CD4-positive, alpha-beta T cell treated with Interleukin-2 at 100 ng/mL for 4 hours (primary cell): ENCODE results near the gene STOX1.
"Not testable (repeated sequence)": the region's sequence is repeated elsewhere in the genome, so short reads cannot be mapped to it uniquely, and the experiment has no call there.

Experiments
- DNase-seq: peaks from one replicate; pipeline ENCODE4 v3.0.0-alpha.2; 2020; ENCODE audit warnings: low spot score

Gene STOX1

DNA sequence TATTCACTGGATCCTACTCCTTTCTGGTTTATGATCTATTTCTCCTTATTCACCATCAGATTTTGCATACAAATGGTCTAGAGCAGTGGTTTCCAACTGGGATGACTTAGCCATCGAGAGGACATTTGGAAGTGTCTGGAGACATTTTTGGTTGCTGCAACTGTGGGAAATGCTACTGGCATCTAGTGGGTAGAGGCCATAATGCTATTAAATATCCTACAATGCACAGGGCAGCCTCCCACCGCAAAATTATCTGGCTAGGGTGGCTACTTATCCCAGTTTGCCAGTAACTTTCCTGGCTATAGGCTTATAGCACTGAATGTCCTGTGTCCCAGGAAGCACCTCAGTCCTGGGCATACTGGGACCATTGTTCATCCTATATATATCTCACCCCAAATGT is 52.3 kb downstream of the STOX1 start:
- DNase-seq: no peak

- no peak for DNase-seq
Measured at GRCh38 chr10:68880181-68880580, 52.9 kb downstream of the STOX1 start.

DNA sequence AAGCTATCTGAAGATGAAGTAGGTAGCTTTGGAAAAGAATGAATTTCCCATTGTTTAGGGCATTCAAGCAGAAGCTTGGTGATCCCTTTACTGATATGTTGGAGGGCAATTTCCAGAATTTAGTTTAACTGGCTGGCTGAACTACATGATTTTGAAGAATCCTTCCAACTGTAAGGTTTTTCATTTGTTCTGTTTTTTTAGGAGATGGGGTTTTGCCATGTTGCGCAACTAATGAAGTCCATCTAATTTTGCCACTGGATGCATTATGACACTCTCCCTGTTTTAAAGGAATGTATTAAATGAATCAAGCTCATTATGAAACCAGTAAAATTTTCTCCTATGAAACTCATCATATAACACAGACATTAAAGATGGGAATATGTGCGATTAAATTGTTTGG is 67.7 kb downstream of the STOX1 start:
- no peak for DNase-seq

- DNase-seq: peak; percentile 45
Measured at GRCh38 chr10:68897336-68897741, 70.0 kb downstream of the STOX1 start.

- DNase-seq: no peak
Measured at GRCh38 chr10:68899186-68899745, 71.9 kb downstream of the STOX1 start.

DNA sequence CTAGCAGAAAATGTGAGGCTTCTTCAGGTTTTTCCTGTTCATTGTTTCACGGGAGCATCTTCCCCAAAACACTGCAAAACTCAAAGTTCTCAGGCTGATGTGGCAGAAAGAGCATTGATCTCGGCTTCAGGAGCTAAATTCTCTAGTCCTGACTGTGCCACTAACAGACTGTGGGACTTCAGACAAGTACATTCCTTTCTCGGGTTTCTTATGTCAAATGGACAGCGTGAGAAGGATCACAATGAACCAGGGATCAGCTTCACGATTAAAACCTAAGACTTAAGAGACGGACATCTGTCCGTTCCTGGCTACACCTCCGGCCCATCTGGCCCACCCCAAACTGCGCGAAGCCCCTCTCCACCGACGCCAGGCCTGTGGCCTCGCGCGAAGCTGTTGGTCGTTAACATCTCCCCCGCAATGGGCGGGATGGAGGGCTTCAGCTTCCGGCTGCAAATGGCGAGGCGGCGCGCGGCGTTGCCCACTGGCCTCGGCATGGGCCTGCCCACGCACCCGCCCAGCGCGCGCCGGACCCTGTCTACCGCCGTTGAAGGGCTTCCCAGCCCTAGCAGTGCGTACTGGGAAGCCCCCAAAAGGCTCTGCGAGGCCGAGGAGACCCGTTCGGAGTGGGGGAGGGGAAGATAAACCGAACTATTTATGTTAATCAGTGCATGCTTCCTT is 73.2 kb downstream of the STOX1 start:
- no peak for DNase-seq

DNA sequence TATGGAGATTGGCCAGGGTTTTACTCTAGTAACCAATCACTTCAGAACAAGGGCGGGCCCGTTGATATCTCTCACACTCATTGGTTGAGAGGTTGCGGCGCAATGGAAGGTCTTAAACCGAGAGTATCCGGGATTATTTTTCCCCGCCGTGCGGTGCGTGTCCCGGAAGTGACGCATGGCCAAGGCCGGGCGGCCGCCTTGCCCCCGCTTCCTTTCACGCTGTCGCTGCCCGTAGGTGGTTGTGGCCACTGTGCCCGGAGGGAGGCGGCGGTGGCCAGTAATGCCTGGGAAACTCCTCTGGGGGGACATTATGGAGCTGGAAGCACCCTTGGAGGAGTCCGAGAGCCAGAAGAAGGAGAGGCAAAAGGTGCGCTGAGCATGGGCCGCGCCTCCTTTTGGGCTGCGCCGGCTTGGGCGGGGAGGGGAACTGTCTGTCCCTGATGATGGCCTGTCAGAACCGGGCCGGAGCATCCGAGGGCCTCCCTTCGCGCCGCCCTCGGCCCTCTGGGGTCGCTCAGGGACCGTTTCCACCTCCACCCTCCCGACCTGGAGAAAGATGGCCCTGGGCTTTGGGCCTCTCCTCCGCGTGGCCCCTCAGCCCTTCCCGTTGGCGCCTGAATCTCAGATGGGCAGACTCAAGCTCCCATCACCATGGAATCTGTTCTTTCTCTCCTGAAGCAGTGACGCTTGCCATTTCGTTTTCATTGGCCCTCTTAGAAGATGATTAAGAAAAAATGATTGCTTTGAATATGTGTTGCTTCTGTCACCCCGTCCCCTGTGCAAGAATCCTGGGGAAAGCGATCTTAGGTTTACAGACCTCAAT is 74.0 kb downstream of the STOX1 start, which contains the start of gene DDX50:
TSS of gene DDX50 (plus strand) at position 211 of the 823 bp plus-strand sequence. CDS start at position 281, 70 bp downstream.
- peak; percentile 98 for DNase-seq

DNA sequence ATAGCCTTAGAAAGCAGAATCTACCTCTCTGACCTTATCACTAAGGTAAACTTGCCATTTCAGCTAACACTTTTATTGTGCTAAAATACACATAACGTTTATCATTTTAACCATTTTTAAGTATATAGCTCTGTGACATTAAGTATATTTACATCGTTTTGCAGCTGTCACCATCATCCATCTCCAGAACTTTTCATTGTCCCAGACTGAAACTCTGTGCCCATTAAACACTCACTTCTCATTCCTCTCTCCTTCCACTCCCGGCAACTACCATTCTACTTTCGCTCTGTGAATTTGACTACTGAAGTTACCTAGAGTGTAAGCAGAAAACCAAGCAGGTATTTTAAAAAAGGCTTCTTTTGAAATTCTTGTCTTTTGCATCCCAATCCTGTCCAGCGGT is 75.1 kb downstream of the STOX1 start:
- no peak for DNase-seq

DNA sequence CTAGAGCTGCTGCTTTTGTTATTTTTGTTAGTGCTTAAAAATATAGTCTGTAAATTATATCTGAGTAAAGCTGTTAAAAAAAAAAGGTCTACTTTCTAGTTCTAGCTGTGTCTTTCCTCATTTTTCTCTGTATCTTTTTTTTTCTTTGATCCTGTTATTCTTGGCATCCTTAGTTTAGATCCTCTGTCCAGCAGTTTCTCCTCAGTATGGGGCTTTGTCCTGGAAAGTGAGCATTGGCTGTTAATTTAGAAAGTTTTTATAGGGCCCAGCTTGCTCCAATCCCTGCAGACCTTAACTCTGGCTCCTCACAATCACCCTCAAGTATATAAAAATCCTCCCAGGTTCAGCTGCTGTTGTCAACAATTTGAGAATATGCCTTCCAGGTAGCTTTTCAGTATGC is 97.3 kb downstream of the STOX1 start:
- DNase-seq: no peak

- no peak for DNase-seq
Measured at GRCh38 chr10:68925489-68925888, 98.2 kb downstream of the STOX1 start.

- DNase-seq: not testable (repeated sequence)
Measured at GRCh38 chr10:68929157-68929556, 101.8 kb downstream of the STOX1 start.

DNA sequence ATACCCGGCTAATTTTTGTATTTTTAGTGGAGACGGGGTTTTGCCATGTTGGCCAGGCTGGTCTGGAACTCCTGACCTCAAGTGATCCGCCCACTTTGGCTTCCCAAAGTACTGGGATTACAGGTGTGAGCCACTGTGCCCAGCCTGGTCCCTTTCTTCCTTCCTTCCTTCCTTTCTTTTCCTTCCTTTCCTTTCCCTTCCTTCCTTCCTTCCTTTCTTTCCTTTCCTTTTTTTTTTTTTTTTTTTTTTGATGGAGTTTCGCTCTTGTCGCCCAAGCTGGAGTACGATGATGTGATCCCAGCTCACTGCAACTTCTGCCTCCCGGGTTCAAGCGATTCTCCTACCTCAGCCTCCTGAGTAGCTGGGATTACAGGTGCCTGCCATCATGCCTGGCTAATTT is 102.6 kb downstream of the STOX1 start:
- not testable (repeated sequence) for DNase-seq

- DNase-seq: not testable (repeated sequence)
Measured at GRCh38 chr10:68932860-68933259, 105.5 kb downstream of the STOX1 start.

DNA sequence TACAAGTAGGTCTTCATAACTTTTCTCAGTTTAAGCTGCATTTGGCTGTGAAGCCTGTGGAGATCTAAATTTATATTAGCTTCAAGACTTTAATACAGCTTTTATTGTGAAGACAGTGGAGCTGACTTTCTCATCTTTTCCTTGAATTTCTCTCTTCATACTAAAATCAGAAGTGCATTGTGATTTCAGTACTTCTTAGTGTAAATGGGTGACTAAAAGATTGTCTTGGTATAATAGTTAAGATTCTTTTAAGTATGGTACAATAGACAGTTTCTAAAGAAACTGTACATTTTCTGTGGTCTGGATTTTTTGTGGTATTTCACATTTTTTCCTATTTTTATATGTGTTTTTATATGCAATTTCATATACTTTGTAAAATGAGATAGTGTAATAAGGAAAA is 107.7 kb downstream of the STOX1 start:
- DNase-seq: no peak

GRCh38 chr10:68938117-68938516 is 110.8 kb downstream of the STOX1 start:
- DNase-seq: no peak

DNA sequence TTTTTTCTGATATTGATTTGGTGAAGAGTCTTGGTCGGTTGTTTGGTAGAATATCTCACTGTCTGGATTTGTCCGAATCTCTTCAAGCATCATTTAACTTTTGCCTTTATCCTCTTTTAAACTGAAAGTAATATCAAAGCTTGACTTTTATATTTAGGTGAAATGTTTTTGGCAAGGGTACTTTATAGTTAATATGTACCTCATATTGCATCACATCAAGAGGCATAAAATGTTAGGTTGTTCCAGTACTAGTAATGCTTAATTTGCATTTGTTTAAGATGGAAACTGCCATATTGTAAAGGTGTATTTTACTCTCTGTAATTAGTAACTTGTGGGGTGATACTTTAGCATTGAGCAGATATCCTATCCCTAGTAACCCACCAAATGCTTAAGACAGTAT is 111.6 kb downstream of the STOX1 start:
- no peak for DNase-seq

DNA sequence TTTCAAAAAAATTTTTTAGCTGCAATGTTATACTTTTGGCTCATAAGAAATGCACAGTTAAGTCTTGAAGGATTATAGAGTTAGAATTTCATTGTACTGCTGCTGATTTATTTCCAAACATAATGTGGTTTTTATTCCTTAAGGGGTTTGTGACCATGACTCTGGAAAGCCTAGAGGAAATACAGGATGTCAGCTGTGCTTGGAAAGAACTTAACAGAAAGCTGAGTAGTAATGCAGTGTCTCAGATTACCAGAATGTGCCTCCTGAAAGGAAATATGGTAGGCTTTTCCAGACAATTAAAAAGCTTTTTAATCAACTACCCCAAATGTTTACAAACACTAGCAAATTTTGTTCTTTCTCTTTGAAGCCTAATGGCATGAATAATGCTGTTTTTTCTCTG is 113.6 kb downstream of the STOX1 start:
- not testable (repeated sequence) for DNase-seq
